Measurements from ENCODE around the gene PAPSS1. TPM values are rescaled to one million over a fixed set of nuclear protein-coding genes. Genes with fewer than 3 reads are reported as not detected.

The PAPSS1 gene
- total RNA-seq, 6 experiments from 2014 or later = 55.5 to 64.7 (median 62.9) TPM

DNA sequence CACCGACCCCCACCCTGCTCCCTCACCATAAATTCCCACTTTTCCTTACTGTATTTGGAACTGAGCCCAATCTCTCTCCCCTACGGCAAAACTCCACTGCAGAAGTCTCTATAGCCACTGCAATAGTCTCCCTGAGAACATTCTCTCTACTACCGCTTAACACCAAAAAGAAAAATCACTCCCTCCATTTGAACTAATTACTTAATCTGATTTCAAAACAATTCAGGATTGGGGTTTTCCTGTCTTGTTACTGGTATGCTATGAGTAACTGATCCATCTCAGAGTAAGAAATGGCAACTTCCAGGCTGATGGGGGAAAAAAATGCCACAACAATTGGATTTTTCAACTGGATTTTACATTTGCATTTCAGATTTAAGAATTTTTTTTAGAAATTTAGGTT is 5.8 kb downstream of the PAPSS1 start:
- no peak for DNase-seq
- no peak overlapping the region for H3K4me3 Mint-ChIP-seq
- H3K36me3 Mint-ChIP-seq (ENCODE audit: low read depth) = peaks cover 24% of the 10 kb centered on the region
- H3K4me1 Mint-ChIP-seq (ENCODE audit: low read depth) = peaks cover 62% of the 10 kb centered on the region
- no peak overlapping the region for H3K27ac Mint-ChIP-seq
- no peaks in the 10 kb centered on the region for H3K27me3 Mint-ChIP-seq (ENCODE audit: insufficient read depth)
- TF ChIP-seq, protein P1, sequence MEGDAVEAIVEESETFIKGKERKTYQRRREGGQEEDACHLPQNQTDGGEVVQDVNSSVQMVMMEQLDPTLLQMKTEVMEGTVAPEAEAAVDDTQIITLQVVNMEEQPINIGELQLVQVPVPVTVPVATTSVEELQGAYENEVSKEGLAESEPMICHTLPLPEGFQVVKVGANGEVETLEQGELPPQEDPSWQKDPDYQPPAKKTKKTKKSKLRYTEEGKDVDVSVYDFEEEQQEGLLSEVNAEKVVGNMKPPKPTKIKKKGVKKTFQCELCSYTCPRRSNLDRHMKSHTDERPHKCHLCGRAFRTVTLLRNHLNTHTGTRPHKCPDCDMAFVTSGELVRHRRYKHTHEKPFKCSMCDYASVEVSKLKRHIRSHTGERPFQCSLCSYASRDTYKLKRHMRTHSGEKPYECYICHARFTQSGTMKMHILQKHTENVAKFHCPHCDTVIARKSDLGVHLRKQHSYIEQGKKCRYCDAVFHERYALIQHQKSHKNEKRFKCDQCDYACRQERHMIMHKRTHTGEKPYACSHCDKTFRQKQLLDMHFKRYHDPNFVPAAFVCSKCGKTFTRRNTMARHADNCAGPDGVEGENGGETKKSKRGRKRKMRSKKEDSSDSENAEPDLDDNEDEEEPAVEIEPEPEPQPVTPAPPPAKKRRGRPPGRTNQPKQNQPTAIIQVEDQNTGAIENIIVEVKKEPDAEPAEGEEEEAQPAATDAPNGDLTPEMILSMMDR (IDR thresholded peaks at IDR 0.05) = no peak
- H3K9me3 Mint-ChIP-seq = no peaks in the 10 kb centered on the region; the same call in 1 of the 2 replicates

DNA sequence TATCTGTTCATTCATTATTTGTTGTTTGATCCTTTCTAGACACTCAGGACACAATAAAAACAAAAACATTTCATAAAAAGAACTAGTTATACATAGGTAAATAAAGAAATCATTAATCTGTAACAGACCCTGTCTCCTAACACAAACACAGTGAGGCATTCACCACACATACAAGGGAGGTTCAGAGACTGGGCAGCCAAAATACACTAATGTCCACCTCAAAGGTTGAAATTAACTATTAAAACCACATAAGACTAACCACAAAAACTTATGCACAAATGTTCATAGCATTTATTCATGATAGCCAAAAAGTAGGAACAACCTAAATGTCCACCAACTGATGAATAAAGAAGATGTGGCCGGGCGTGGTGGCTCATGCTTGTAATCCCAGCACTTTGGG is 7.8 kb downstream of the PAPSS1 start:
- peaks cover 43% of the 10 kb centered on the region for H3K4me1 Mint-ChIP-seq (ENCODE audit: low read depth)
- H3K9me3 Mint-ChIP-seq = no peaks in the 10 kb centered on the region; the same call in none of the 2 replicates
- H3K27me3 Mint-ChIP-seq (ENCODE audit: insufficient read depth) = no peaks in the 10 kb centered on the region
- H3K4me3 Mint-ChIP-seq = no peak overlapping the region
- DNase-seq = no peak
- TF ChIP-seq, protein P1 (IDR thresholded peaks at IDR 0.05) = no peak
- no peak overlapping the region for H3K27ac Mint-ChIP-seq
- peaks cover 19% of the 10 kb centered on the region for H3K36me3 Mint-ChIP-seq (ENCODE audit: low read depth)

DNA sequence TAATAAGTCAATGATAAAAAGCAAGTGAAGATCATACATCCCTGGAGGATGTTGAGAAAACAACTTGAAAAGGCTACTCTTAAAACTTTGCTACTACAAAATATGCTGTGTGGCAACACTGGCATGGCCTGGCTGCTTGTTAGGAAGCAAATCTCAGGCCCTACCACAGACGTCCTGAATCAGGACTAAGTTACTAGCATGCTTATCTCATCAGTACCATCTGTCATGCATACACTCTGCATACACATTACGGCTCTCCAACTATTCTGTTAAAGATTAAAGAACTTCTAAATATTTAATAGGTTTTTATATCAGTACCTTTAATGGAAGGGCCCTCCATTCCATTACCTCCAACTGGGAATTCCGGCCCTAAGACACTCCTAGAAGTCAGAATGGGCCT is 8.2 kb downstream of the PAPSS1 start:
- Mint-ChIP-seq H3K9me3 (no peaks in the 10 kb centered on the region; the same call in none of the 2 replicates), H3K27ac (no peak overlapping the region), H3K4me3 (no peak overlapping the region), H3K27me3 (ENCODE audit: insufficient read depth) (no peaks in the 10 kb centered on the region), H3K36me3 (ENCODE audit: low read depth) (peaks cover 19% of the 10 kb centered on the region), H3K4me1 (ENCODE audit: low read depth) (peaks cover 43% of the 10 kb centered on the region)
- TF ChIP-seq, protein P1 (IDR thresholded peaks at IDR 0.05) = no peak
- no peak for DNase-seq

DNA sequence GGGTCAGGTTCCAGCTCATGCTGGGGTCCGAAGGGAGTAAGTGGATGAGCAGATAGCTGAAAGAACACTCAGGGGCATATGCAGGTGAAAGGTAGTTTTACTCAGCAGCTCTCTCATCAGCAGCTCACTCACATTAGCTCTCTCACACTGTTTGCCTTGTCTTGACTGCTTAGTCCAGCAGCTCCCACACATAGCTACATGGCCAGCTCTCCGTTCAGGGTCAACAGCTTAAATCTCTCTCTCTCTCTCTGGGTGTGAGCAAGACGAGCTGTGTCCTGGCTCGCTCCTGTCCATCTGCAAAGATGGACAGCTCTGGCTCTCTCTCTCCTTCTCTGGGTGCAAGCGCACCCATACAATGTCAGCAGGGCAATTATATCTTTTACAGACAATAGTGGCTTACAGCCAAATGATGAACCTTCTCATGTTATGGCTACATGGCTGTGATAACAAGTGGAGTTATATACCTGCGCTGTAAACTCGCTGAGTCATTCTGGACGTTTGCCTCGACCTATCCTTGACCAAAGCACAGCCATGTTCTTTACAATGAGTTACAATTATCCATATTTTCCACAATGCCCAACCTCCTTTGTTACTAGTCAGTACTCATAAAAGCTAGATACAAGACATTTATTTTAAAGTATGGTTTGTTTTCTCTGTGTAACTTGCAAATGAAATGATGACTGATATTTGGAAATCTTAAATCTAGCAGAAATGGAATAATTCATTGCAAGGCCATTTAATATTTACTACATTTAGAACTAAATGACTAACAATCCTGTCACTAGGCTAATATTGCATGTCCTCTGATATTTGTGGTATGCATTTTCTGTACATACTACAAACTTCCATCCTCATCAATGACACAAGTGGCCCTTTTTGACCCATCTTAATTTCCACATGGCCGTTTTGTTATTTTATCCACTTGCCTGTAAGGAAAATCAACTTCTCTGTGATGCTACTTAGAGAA is 9.3 kb downstream of the PAPSS1 start:
- Mint-ChIP-seq H3K27ac (peak overlapping the region; percentile 65), H3K4me3 (peak overlapping the region; percentile 8), H3K9me3 (peaks cover 10% of the 10 kb centered on the region), H3K4me1 (ENCODE audit: low read depth) (peaks cover 43% of the 10 kb centered on the region), H3K27me3 (ENCODE audit: insufficient read depth) (no peaks in the 10 kb centered on the region), H3K36me3 (ENCODE audit: low read depth) (peaks cover 29% of the 10 kb centered on the region)
- DNase-seq = no peak
- TF ChIP-seq, protein P1 (IDR thresholded peaks at IDR 0.05) = no peak

DNA sequence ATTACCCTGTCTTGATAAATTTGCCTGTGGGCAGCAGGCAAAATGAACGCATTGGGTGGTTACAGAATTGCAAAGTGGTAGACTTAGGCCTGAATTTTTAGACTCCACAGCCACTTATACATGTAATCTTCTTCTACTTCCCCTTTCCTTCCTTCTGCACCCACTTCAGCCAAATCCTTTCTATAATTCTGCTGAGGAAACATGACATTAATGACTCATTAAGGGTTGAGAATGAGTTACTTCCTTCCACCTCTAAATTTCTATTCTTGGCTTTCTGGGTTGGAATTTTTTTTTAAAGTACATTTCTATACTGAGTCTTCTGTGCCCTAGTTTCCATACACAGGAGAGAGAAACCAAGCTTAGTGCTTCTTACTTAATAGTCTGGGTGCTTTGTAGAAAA is 10.1 kb downstream of the PAPSS1 start:
- DNase-seq = no peak
- Mint-ChIP-seq H3K27me3 (ENCODE audit: insufficient read depth) (no peaks in the 10 kb centered on the region), H3K36me3 (ENCODE audit: low read depth) (peaks cover 37% of the 10 kb centered on the region), H3K4me3 (no peak overlapping the region; the same call in 1 of the 2 replicates), H3K4me1 (ENCODE audit: low read depth) (peaks cover 42% of the 10 kb centered on the region), H3K9me3 (peaks cover 19% of the 10 kb centered on the region), H3K27ac (peak overlapping the region; percentile 65)
- TF ChIP-seq, protein P1 (IDR thresholded peaks at IDR 0.05) = no peak

Data from HFFc6 (cell line).